GM21367 (cell line): ENCODE results near the gene USP53.
"Not testable (repeated sequence)": the region's sequence is repeated elsewhere in the genome, so short reads cannot be mapped to it uniquely, and the experiment has no call there.

Experiments used
- ATAC-seq: cut with Tn5 transposase; IDR thresholded peaks from one replicate; pipeline ENCODE4 v1.9.1; 2021; ENCODE audit not compliant: unreplicated experiment

Gene USP53

GRCh38 chr4:119212234-119212963, at the start of gene USP53:
Gene USP53 (plus strand): TSS chr4:119212713. CDS start chr4:119239760, 27,047 bp downstream.
- ATAC-seq = peak; percentile 90

DNA sequence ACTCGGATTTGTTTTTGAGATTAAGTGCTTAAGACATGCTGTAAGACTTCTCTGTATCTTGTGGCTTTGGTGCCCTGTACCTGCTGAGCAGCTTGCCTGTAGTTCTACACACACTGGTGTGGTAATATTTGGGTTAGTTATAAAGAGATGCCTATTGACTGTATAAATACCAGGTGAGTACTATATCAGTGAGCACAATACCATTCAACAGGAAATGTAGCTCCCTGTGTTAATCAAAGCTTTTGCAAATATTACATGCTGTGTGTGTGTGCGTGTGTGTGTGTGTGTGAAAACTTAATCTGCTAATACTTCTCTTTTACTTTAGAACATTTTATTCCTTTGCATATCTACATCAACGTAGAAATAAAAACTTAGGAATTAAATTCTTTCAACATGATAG, 46.7 kb upstream of the USP53 start:
- ATAC-seq = no peak

- ATAC-seq = no peak
These were observed 42.3 kb upstream of the USP53 start for GRCh38 chr4:119170195-119170594.

DNA sequence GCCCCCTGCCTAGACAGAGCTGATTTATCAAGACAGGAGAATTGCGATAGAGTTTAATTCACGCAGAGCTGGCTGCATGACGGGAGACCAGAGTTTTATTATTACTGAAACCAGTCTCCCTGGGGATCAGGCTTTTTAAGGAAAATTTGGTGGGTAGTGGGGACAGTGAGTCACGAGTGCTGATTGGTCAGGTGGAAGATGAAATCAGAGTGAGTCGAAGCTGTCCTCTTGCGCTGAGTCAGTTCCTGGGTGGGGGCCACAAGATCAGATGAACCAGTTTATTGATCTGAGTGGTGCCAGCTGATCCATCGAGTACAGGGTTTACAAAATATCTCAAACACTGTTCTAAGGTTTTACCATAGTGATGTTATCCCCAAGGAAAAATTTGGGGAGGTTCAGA, 40.3 kb upstream of the USP53 start:
- no peak for ATAC-seq

- ATAC-seq = not testable (repeated sequence)
These were observed 38.7 kb upstream of the USP53 start for GRCh38 chr4:119173729-119174361.

- ATAC-seq = no peak
These were observed 33.5 kb upstream of the USP53 start for GRCh38 chr4:119179011-119179410.

DNA sequence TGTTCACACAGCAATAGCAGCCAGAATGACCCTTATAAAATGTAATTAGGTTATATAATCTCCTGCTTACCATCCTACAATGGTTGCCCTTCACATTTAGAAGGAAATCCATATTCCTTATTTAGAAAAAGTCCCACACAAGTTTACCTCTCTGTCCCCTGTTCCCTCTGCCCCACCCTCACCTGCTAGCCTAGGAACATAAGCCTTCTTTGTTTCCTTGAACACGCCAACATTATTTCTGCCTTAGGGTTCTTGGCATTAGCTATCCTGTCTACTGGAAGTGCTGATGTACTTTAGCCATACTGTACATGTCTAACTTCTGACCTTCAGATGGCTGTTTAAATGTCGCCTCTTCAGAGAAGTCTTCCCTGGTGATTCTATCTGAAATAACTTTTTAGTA, 28.4 kb upstream of the USP53 start:
- no peak for ATAC-seq

DNA sequence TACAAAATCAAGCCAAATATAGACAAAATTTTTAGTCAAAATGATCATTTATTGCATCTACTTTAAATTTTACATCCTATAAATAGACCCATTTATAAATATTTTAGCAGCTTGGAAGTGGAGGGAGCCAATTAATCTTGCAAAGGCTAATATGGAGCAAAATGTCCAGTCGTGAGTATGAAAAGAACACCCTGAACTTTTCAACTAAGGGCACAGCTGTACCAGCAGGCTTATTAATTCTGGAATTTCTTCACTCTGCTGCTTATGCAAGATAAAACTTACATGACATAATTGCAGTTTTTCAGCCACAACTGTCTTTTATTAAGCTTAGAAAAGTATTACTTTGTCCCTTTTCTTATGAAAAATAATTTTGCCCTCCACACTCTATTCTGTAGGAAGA, 22.9 kb upstream of the USP53 start:
- ATAC-seq = no peak

- ATAC-seq = no peak
These were observed 22.2 kb upstream of the USP53 start for GRCh38 chr4:119190354-119190753.

DNA sequence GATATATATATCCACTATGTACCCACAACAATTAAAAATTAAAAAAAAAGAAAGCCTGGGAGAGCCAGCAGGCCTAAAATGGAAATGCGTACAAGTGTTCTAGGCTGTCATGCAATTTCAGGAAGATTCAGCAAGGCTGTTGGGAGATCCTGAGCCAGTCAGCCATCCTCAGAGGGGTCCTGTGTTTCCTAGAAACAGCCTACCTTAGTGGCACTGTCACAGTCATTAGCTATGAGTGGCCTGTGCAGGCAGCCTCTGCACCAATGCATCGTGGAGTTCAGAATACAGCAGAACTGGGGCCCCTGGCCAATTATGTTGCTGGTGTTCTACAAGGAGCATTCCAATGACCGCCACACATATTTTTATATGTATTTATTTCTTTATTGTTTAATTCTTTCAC, 21.0 kb upstream of the USP53 start:
- ATAC-seq = no peak

- ATAC-seq = no peak
These were observed 14.7 kb upstream of the USP53 start for GRCh38 chr4:119197772-119198212.

GRCh38 chr4:119204916-119205315, 7.6 kb upstream of the USP53 start:
- no peak for ATAC-seq

DNA sequence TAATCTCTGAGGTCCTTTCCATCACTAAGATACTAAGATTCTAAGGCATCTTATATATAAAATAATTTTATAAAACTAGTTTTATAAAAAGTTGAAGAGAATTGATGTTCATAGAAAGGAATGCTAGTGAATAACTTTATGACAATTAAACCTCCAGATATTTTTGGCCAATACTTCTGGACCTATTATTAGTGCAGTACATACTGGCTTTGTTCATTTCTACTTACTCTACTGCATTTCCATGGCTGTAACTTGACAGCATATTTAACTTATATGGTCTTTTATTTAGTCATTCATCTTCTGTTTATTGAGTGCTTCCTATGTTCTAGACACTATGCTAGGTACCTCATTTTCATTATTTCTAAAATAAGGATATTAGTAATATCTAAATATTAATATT, 6.8 kb upstream of the USP53 start:
- ATAC-seq = no peak

DNA sequence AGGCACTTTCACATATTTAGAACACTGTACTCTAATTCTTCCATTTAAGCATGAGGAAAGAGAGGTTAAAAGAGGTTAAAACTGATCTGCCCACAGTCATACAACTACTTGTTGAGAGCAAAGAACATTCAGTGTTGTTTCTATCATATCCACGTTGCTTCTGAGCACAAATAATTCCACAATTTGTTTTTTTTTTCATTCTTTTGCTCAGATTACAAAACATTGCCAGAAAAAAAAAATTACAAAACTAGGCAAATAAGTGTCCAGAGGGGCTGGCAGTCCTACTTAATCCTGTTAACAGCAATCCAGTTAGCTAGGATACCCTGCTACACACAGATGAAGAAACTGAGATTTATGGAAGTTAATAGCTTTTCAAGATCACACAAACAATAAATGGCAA, 6.3 kb upstream of the USP53 start:
- ATAC-seq = no peak

GRCh38 chr4:119207051-119207450, 5.5 kb upstream of the USP53 start:
- ATAC-seq = no peak

DNA sequence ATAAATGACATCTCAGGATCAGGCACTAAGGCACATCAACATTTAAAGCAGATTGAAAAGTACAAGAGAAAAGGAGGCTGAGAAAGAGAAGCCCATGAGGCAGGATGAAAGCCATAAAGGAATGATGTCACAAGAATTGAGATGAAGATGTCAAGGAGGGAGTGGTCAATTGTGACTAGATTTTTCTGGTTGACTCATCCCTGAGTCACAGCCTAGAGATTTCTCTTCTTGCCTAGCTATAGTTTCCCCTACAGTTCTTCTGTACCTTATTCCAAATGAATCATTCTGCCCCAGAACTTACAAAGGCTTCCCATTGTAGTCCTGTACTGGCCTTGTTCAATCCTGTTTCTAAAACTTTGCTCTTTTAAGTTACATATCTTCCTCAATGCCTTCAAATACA, 3.4 kb upstream of the USP53 start:
- no peak for ATAC-seq

- ATAC-seq = no peak
These were observed 2.9 kb upstream of the USP53 start for GRCh38 chr4:119209586-119209985.

- no peak for ATAC-seq
These were observed 1.7 kb upstream of the USP53 start for GRCh38 chr4:119210775-119211174.

- peak; percentile 7 for ATAC-seq
These were observed 663 bp upstream of the USP53 start for GRCh38 chr4:119211867-119212233.

DNA sequence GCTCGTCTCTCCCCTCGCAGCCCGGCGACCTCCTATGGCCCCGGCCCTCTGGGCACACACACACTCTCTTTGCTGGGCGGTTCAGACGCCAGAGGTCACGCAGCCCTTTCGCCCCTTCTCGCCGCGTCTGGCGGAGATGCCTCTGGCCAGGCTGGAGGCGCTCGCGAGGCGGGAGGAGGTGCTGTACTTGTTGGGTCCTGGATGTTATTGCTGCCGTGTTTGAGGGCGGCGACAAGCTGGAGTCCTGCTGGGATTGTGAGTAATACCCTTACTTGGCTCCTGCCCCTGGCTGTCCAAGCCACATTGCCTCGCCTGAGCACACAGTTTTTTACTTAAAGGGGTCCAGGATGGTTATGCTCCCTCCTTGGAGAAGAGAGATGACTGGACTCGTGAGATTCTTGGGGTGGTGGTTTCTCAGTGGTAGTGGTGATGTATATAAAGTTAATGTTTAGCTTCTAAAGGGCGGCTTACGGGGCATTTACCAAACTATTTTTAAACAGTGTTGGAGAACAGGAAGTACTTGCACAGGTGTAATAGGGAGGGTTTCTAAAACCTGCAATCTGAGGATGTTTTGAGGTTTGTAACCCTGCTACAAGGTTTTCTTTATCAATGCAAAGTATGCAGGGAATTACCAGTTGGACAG, 572 bp downstream of the USP53 start:
- ATAC-seq = peak; percentile 51

DNA sequence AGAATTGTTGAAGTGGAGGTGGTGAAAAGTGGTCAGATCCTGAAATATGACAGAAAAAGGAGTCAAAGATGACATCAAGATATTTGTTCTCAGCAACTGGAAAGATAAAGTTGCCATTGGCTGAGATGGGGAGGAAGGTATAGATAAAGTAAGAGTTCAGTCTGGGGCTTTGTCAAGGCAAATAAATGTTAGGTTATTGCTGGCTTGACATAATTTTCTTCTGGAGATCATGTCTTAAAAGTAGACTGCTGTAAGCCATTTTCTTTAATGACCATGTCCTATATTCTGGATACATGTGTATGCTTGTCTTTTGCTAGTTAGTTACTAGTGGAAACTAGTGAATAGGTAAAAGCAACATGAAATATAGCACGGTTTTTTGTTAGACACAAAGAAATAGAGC, 5.6 kb downstream of the USP53 start:
- no peak for ATAC-seq

GRCh38 chr4:119221412-119221811, 8.9 kb downstream of the USP53 start:
- no peak for ATAC-seq
